Measurements from ENCODE around the gene RBL1. TPM values are rescaled to one million over a fixed set of nuclear protein-coding genes. Genes with fewer than 3 reads are reported as not detected.
"Not testable (repeated sequence)": the region's sequence is repeated elsewhere in the genome, so short reads cannot be mapped to it uniquely, and the experiment has no call there.

RBL1 gene
- total and polyA plus RNA-seq, 4 donors, result 1.4 to 9.5 (median 5.4) TPM

DNA sequence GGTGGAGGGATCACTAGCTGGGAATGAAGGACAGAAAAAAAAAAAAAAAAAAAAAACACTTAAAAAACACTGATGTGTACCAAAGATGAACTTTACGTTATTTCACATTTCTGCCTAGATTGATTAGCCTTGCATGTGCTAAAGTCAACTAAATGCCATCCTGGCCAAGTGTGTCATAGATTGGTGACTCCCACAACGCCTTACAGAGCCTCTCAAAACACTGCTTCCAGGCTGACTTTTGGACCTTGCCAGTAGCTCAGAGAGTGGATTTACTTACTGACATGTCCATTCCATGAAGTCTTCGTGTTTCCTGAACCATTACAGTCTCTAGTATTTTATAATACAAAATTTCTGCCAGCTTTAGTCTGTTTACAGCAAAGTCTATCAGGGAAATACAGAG, 40.5 kb downstream of the RBL1 start:
- peaks cover 5 to 27% (median 19%) of the 10 kb centered on the region in 4 donors for H3K36me3 ChIP-seq (ENCODE audit: control insufficient read depth in 4 of 4, insufficient read depth in 4 of 4, low read length in 4 of 4)
- ATAC-seq (ENCODE audit: insufficient read depth, low FRiP score), result no peak
- TF ChIP-seq, protein P1, sequence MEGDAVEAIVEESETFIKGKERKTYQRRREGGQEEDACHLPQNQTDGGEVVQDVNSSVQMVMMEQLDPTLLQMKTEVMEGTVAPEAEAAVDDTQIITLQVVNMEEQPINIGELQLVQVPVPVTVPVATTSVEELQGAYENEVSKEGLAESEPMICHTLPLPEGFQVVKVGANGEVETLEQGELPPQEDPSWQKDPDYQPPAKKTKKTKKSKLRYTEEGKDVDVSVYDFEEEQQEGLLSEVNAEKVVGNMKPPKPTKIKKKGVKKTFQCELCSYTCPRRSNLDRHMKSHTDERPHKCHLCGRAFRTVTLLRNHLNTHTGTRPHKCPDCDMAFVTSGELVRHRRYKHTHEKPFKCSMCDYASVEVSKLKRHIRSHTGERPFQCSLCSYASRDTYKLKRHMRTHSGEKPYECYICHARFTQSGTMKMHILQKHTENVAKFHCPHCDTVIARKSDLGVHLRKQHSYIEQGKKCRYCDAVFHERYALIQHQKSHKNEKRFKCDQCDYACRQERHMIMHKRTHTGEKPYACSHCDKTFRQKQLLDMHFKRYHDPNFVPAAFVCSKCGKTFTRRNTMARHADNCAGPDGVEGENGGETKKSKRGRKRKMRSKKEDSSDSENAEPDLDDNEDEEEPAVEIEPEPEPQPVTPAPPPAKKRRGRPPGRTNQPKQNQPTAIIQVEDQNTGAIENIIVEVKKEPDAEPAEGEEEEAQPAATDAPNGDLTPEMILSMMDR (IDR thresholded peaks at IDR 0.05; ENCODE audit: control extremely low read depth, extremely low read depth), result no peak
- no peaks in the 10 kb centered on the region for H3K9me3 ChIP-seq (ENCODE audit: control insufficient read depth in 4 of 4, insufficient read depth in 3 of 4, low read length in 3 of 4)
- no peaks in the 10 kb centered on the region for H3K27me3 ChIP-seq (ENCODE audit: control insufficient read depth in 3 of 3, insufficient read depth in 3 of 3, low read length in 2 of 3)
- H3K4me3 ChIP-seq, result no peak overlapping the region
- H3K4me1 ChIP-seq (ENCODE audit: control insufficient read depth in 5 of 5, insufficient read depth in 5 of 5, low read length in 5 of 5), result no peaks in the 10 kb centered on the region
- no peak overlapping the region for H3K27ac ChIP-seq (ENCODE audit: low read depth in 1 of 2, low read length in 1 of 2)
- 97 to 98% methylated on average over 3 of the region's 3 CpGs for WGBS, 2 donors
- H3K9ac ChIP-seq (ENCODE audit: insufficient read depth in 1 of 2, low read length in 2 of 2), result no peak overlapping the region
- no peak for DNase-seq

DNA sequence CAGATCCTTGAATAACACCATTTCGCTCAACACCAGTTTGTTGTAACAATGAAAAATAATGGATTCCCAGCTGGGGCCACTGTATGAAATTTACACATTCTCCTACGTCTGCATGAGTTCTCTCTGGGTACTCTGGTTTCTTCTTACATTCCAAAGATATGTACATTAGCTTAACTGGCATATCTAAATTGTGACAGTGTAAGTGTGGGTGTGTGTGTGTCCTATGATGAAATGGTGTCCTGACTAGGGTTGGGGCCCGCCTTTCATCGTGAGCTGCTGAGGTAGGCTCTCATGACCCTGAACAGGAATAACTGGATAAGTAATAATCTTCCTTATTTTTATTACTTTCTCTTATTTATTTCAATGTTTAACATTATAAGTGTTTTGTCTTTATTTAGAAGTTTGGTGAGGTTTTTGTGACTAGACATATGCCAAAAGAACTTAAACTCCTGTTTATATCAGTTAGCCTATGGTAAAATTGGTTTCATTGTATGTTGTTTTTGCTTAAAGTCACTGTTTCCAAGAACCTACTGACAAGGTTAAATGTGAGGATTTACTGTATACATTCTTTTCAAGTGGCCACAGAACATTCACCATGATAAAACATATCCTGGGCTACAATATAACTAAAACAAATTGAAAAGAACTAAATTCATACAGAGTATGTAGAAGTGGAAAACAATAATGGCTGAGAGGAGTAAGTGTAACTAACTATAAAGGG, 42.4 kb downstream of the RBL1 start:
- H3K36me3 ChIP-seq (ENCODE audit: control insufficient read depth in 4 of 4, insufficient read depth in 4 of 4, low read length in 4 of 4), result peaks cover 5 to 22% (median 15%) of the 10 kb centered on the region in 4 donors
- ATAC-seq (ENCODE audit: insufficient read depth, low FRiP score) (no peak), DNase-seq (no peak)
- no peaks in the 10 kb centered on the region for H3K27me3 ChIP-seq (ENCODE audit: control insufficient read depth in 3 of 3, insufficient read depth in 3 of 3, low read length in 2 of 3)
- TF ChIP-seq, protein P1 (IDR thresholded peaks at IDR 0.05; ENCODE audit: control extremely low read depth, extremely low read depth), result no peak
- no peak overlapping the region for H3K4me3 ChIP-seq
- 91 to 94% methylated on average over 4 of the region's 4 CpGs for WGBS, 2 donors
- no peaks in the 10 kb centered on the region for H3K4me1 ChIP-seq (ENCODE audit: control insufficient read depth in 5 of 5, insufficient read depth in 5 of 5, low read length in 5 of 5)
- no peak overlapping the region for H3K27ac ChIP-seq (ENCODE audit: low read depth in 1 of 2, low read length in 1 of 2)
- H3K9ac ChIP-seq (ENCODE audit: insufficient read depth in 1 of 2, low read length in 2 of 2), result no peak overlapping the region
- H3K9me3 ChIP-seq (ENCODE audit: control insufficient read depth in 4 of 4, insufficient read depth in 3 of 4, low read length in 3 of 4), result no peaks in the 10 kb centered on the region

DNA sequence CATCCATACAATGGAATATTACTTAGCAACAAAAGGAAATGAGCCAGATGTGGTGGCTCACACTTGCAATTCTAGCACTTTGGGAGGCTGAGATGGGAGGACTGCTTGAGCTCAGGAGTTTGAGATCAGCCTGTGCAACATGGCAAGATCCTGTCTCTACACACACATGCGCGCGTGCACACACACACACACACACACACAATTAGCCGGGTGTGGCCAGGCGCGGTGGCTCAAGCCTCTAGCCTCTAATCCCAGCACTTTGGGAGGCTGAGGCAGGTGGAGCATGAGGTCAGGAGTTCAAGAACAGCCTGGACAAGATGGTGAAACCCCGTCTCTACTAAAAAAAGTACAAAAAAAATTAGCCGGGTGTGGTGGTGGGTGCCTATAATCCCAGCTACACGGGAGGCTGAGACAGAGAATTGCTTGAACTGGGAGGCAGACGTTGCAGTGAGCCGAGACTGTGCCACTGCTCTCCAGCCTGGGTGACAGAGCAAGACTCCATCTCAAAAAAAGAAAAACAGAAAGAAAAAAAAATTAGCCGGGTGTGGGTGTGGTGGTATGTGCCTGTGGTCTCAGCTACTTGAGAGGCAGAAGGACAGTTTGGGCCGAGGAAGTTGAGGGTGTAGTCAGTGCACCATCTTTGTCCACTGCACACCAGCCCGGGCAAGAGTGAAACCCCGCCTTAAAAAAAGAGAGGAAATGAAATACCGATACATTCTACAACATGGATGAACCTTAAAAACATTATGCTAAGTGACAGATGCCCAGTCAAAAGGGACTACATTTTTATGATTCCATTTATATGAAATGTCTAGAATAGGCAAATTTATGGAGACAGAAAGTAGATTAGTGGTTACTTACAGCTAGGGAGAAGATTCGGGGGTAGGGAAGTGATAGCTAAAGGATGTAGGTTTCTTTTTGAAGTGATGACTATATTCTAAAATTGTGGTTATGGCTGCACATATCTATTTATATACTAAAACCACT, 52.5 kb downstream of the RBL1 start:
- Histone ChIP-seq H3K4me3 (no peak overlapping the region), H3K9ac (ENCODE audit: insufficient read depth in 1 of 2, low read length in 2 of 2) (no peak overlapping the region), H3K27me3 (ENCODE audit: control insufficient read depth in 3 of 3, insufficient read depth in 3 of 3, low read length in 2 of 3) (no peaks in the 10 kb centered on the region), H3K36me3 (ENCODE audit: control insufficient read depth in 4 of 4, insufficient read depth in 4 of 4, low read length in 4 of 4) (peaks cover 4 to 29% (median 17%) of the 10 kb centered on the region in 4 donors), H3K9me3 (ENCODE audit: control insufficient read depth in 4 of 4, insufficient read depth in 3 of 4, low read length in 3 of 4) (no peaks in the 10 kb centered on the region), H3K27ac (ENCODE audit: low read depth in 1 of 2, low read length in 1 of 2) (no peak overlapping the region), H3K4me1 (ENCODE audit: control insufficient read depth in 5 of 5, insufficient read depth in 5 of 5, low read length in 5 of 5) (no peaks in the 10 kb centered on the region)
- no peak for ATAC-seq (ENCODE audit: insufficient read depth, low FRiP score)
- no peak for DNase-seq
- TF ChIP-seq, protein P1 (IDR thresholded peaks at IDR 0.05; ENCODE audit: control extremely low read depth, extremely low read depth), result no peak
- WGBS, 2 donors, result 84 to 90% methylated on average over 17 of the region's 17 CpGs

DNA sequence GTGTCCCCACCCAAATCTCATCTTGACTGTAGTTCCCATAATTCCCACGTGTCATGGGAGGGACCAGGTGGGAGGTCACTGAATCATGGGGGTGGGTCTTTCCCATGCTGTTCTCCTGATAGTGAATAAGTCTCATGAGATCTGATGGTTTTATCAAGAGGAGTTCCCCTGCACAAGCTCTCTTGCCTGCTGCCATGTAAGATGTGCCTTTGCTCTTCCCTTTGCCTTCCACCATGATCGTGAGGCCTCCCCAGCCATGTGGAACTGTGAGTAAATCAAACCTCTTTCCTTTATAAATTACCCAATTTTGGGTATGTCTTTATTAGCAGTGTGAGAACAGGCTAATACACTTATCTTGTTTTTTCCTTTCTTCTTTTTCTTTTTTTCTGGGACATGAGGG, 56.4 kb downstream of the RBL1 start:
- H3K4me3 ChIP-seq; H3K9me3 ChIP-seq (ENCODE audit: control insufficient read depth in 4 of 4, insufficient read depth in 3 of 4, low read length in 3 of 4); H3K9ac ChIP-seq (ENCODE audit: insufficient read depth in 1 of 2, low read length in 2 of 2); DNase-seq; ATAC-seq (ENCODE audit: insufficient read depth, low FRiP score); H3K27me3 ChIP-seq (ENCODE audit: control insufficient read depth in 3 of 3, insufficient read depth in 3 of 3, low read length in 2 of 3); H3K27ac ChIP-seq (ENCODE audit: low read depth in 1 of 2, low read length in 1 of 2); H3K4me1 ChIP-seq (ENCODE audit: control insufficient read depth in 5 of 5, insufficient read depth in 5 of 5, low read length in 5 of 5): not testable (repeated sequence)
- 95 to 96% methylated on average over 2 of the region's 2 CpGs for WGBS, 2 donors
- H3K36me3 ChIP-seq (ENCODE audit: control insufficient read depth in 4 of 4, insufficient read depth in 4 of 4, low read length in 4 of 4), result peaks cover 5 to 25% (median 14%) of the 10 kb centered on the region in 4 donors
